NCI-H82 (cell line): ENCODE data around the gene EML2.
"Not testable (repeated sequence)": the region's sequence is repeated elsewhere in the genome, so short reads cannot be mapped to it uniquely, and the experiment has no call there.

Experiments
- DNase-seq: peaks from one replicate; lab custom pipeline; 2025; lab: John Stamatoyannopoulos, UW

Gene EML2

GRCh38 chr19:45638930-45639729 is at the start of gene EML2:
EML2 (minus strand) TSS chr19:45639397; CDS start chr19:45639376, 21 bp downstream.
- peak; percentile 80 for DNase-seq

- DNase-seq, result no peak
Measured at GRCh38 chr19:45687599-45687998, 48.4 kb upstream of the EML2 start.

GRCh38 chr19:45685045-45685444 is 45.8 kb upstream of the EML2 start:
- not testable (repeated sequence) for DNase-seq

GRCh38 chr19:45682908-45683307 is 43.7 kb upstream of the EML2 start:
- peak; percentile 26 for DNase-seq

GRCh38 chr19:45682117-45682516 is 42.9 kb upstream of the EML2 start:
- no peak for DNase-seq

- DNase-seq, result peak; percentile 85
Measured at GRCh38 chr19:45681391-45682015, 42.3 kb upstream of the EML2 start.

- DNase-seq, result peak; percentile 51
Measured at GRCh38 chr19:45677351-45678230, 38.4 kb upstream of the EML2 start.

- DNase-seq, result no peak
Measured at GRCh38 chr19:45676851-45677263, 37.7 kb upstream of the EML2 start.

- DNase-seq, result no peak
Measured at GRCh38 chr19:45674946-45675345, 35.7 kb upstream of the EML2 start.

GRCh38 chr19:45670670-45671453 is 31.7 kb upstream of the EML2 start:
- DNase-seq, result peak; percentile 88

- no peak for DNase-seq
Measured at GRCh38 chr19:45668342-45668871, 29.2 kb upstream of the EML2 start.

- peak; percentile 93 for DNase-seq
Measured at GRCh38 chr19:45667620-45668341, 28.6 kb upstream of the EML2 start, which contains the start of gene GIPR. GIPR (plus strand) TSS chr19:45668221; CDS start chr19:45669521, 1,300 bp downstream.

- DNase-seq, result no peak
Measured at GRCh38 chr19:45664575-45664974, 25.4 kb upstream of the EML2 start.

GRCh38 chr19:45663800-45664199 is 24.6 kb upstream of the EML2 start:
- DNase-seq, result peak; percentile 52

GRCh38 chr19:45660636-45661035 is 21.4 kb upstream of the EML2 start:
- DNase-seq, result peak; percentile 25

GRCh38 chr19:45659096-45659729 is 20.0 kb upstream of the EML2 start:
- DNase-seq, result peak; percentile 25

GRCh38 chr19:45657520-45658167 is 18.4 kb upstream of the EML2 start:
- peak; percentile 98 for DNase-seq

GRCh38 chr19:45655073-45655472 is 15.9 kb upstream of the EML2 start:
- no peak for DNase-seq

- DNase-seq, result peak; percentile 99
Measured at GRCh38 chr19:45653634-45654033, 14.4 kb upstream of the EML2 start.

- DNase-seq, result no peak
Measured at GRCh38 chr19:45650722-45651121, 11.5 kb upstream of the EML2 start.
